PC-9 (cell line): ENCODE measurements around the gene TEAD2. TPM values are rescaled to one million over a fixed set of nuclear protein-coding genes. Genes with fewer than 3 reads are reported as not detected.

Source experiments
- BruUV-seq: library from RNA; stranded (reverse); fragments of 400-500 nt; replicated peaks from 2 replicates; lab custom pipeline; 2021; lab: Mats Ljungman, UMichigan
- CTCF ChIA-PET: fragments of 300-600 bp; sonication (Branson Sonifier 250); formaldehyde crosslinking; loops from one replicate; lab custom pipeline; 2022; ENCODE audit warnings: antibody characterized with exemption; lab: Charles Lee
- POLR2A ChIA-PET: fragments of 300-600 bp; sonication (Branson Sonifier 250); formaldehyde crosslinking; loops from one replicate; lab custom pipeline; 2022; ENCODE audit warnings: antibody characterized with exemption; ENCODE audit not compliant: unreplicated experiment; lab: Charles Lee
- DNase-seq, 2 experiments: peaks; one replicate each; pipeline versions ENCODE4 v3.0.0 to v3.0.0-alpha.2; 2015 to 2022; ENCODE audit warnings: mixed read lengths in 1 of 2
- H2AFZ ChIP-seq: fragments of 200-600 bp; sonication (generic); 2 replicates; pipeline ENCODE4 v1.8.1; 2017; ENCODE audit warnings: antibody characterized with exemption
- H3F3A ChIP-seq: fragments of 200-600 bp; sonication (generic); 2 replicates; pipeline ENCODE4 v1.8.1; 2017; ENCODE audit warnings: antibody characterized with exemption, mild to moderate bottlenecking, low read depth; ENCODE audit not compliant: insufficient read depth
- H3K27ac ChIP-seq: fragments of 200-600 bp; sonication (generic); 2 replicates; pipeline ENCODE4 v1.6.1; 2016; ENCODE audit warnings: mixed run types
- H3K27me3 ChIP-seq: fragments of 200-600 bp; sonication (generic); 2 replicates; pipeline ENCODE4 v1.6.1; 2016; ENCODE audit warnings: low read depth, mixed run types; ENCODE audit not compliant: insufficient read depth
- H3K36me3 ChIP-seq: fragments of 200-600 bp; sonication (generic); 2 replicates; pipeline ENCODE4 v1.6.1; 2016; ENCODE audit warnings: low read depth, mixed run types
- H3K4me1 ChIP-seq: fragments of 200-600 bp; sonication (generic); replicated peaks from 2 replicates; pipeline ENCODE4 v1.6.1; 2016; ENCODE audit warnings: mixed run types; ENCODE audit not compliant: insufficient read depth
- H3K4me2 ChIP-seq: fragments of 200-600 bp; sonication (generic); 2 replicates; pipeline ENCODE4 v1.6.1; 2017; ENCODE audit warnings: mixed run types
- H3K4me3 ChIP-seq: fragments of 200-600 bp; sonication (generic); 2 replicates; pipeline ENCODE4 v1.6.1; 2016; ENCODE audit warnings: mixed run types
- H3K79me2 ChIP-seq: fragments of 200-600 bp; sonication (generic); 2 replicates; pipeline ENCODE4 v1.6.1; 2017; ENCODE audit warnings: low read depth, mixed run types
- H3K9me2 ChIP-seq: fragments of 200-600 bp; sonication (generic); 2 replicates; pipeline ENCODE4 v1.8.1; 2017; ENCODE audit warnings: mild to moderate bottlenecking; ENCODE audit not compliant: insufficient read depth
- H3K9me3 ChIP-seq: fragments of 200-600 bp; sonication (generic); 2 replicates; pipeline ENCODE4 v1.8.1; 2016; ENCODE audit warnings: low read depth; ENCODE audit not compliant: insufficient read depth
- H4K20me1 ChIP-seq: fragments of 200-600 bp; sonication (generic); 2 replicates; pipeline ENCODE4 v1.8.1; 2017; ENCODE audit not compliant: insufficient read depth
- CTCF ChIP-seq: fragments of 200-600 bp; sonication (generic); conservative IDR thresholded peaks from 2 replicates; pipeline ENCODE4 v1.6.1; 2017; ENCODE audit warnings: mixed run types, antibody characterized with exemption, mild to moderate bottlenecking, moderate library complexity
- EZH2 ChIP-seq: fragments of 200-600 bp; sonication (generic); IDR thresholded peaks from 2 replicates; pipeline ENCODE4 v1.8.0; 2017; ENCODE audit warnings: antibody characterized with exemption, low read depth
- intact Hi-C: fragments of 100-400 bp; cut with micrococcal nuclease; formaldehyde crosslinking; loops from one replicate; pipeline ENCODE4 v1.10.0; 2022; ENCODE audit not compliant: unreplicated experiment
- total RNA-seq: library from RNA; stranded (reverse); gene quantifications from 2 replicates; pipeline ENCODE4 v1.2.3, GENCODE V29; 2021

TEAD2 gene
- total RNA-seq, 1 experiment from 2014 or later: 55.6 TPM

- peak overlapping the region; percentile 47 for H3K4me3 ChIP-seq
- no peak for TF ChIP-seq CTCF
- no peak for TF ChIP-seq EZH2
- no peak overlapping the region for H3K27ac ChIP-seq
- peaks cover 5% of the 10 kb centered on the region for H3K9me3 ChIP-seq
- H3K9me2 ChIP-seq: no peaks in the 10 kb centered on the region
- H4K20me1 ChIP-seq: no peaks in the 10 kb centered on the region
- peak overlapping the region; percentile 75 for H3K4me2 ChIP-seq
- 0 out of 2 replicates have a peak, but pooled peaks cover 4% of the 10 kb centered on the region for H3K27me3 ChIP-seq
- no TSS peak for BruUV-seq
- H2AFZ ChIP-seq: peak overlapping the region; percentile 78
- no peaks in the 10 kb centered on the region for H3K36me3 ChIP-seq
- H3K4me1 ChIP-seq: 0 out of 2 replicates have a peak, but pooled peaks cover 10% of the 10 kb centered on the region
- H3K79me2 ChIP-seq: no peaks in the 10 kb centered on the region
- intact Hi-C loops: no loop called here
- ChIA-PET CTCF (no interaction called here), POLR2A (no interaction called here)
- no peak for DNase-seq
- peaks cover 5% of the 10 kb centered on the region; the same call in 1 of the 2 replicates for H3F3A ChIP-seq
These were observed 2.0 kb upstream of the TEAD2 start for GRCh38 chr19:49364083-49364737.

GRCh38 chr19:49363268-49364082 lies 1.3 kb upstream of the TEAD2 start, which contains the start of gene DKKL1:
Gene DKKL1 (plus strand): TSS chr19:49363877. CDS start chr19:49363999, 122 bp downstream.
- Histone ChIP-seq H4K20me1 (no peaks in the 10 kb centered on the region), H3K79me2 (no peaks in the 10 kb centered on the region), H3K27ac (no peak within 1 kb of the TSS), H3K9me3 (no peaks in the 10 kb centered on the region), H3K27me3 (no peaks in the 10 kb centered on the region), H3K4me3 (peak within 1 kb of the TSS; percentile 85), H2AFZ (peak within 1 kb of the TSS; percentile 85), H3K9me2 (no peaks in the 10 kb centered on the region), H3F3A (peaks cover 5% of the 10 kb centered on the region; the same call in 1 of the 2 replicates), H3K4me2 (peak within 1 kb of the TSS; percentile 99), H3K4me1 (0 out of 2 replicates have a peak, but pooled peaks cover 10% of the 10 kb centered on the region), H3K36me3 (no peaks in the 10 kb centered on the region)
- peak; percentile 97 to 100 for DNase-seq
- peak; percentile 43; the same call in 1 of the 2 replicates for TF ChIP-seq CTCF
- TF ChIP-seq EZH2: no peak
- ChIA-PET CTCF (no interaction called here), POLR2A (interaction anchor here (0.6 kb wide), 1 partner anchor 966 kb away, joined by 5 read pairs; the partner anchor contains the start of gene KCNC3)
- no TSS peak for BruUV-seq
- intact Hi-C loops: loop anchor here (1.0 to 2.0 kb wide), 4 partner anchors 25 to 513 kb away; partner anchors contain the start of genes AKT1S1 and TBC1D17

DNA sequence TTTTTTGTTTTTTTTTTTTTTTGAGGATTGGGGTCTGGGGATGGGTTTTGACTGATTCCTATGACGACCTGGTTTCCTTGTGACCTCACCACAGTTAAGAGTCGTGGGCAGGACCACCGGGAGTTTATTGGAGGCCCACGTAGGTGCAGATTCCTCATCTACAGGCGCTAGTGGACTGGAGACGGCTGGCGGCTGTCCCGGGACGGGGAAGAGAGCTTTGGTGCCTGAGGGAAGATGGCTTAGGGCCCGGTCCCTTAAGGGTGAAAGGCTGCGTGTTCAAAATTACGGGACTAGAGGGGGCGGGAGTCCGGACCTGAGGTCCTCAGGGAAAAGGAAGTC lies 682 bp upstream of the TEAD2 start:
- TF ChIP-seq CTCF: no peak
- TF ChIP-seq EZH2: no peak
- ChIA-PET CTCF (no interaction called here), POLR2A (interaction anchor here (0.6 kb wide), 2 partner anchors 7 to 966 kb away, joined by 3 to 5 read pairs; partner anchors contain the start of gene KCNC3)
- no peaks in the 10 kb centered on the region for H3K79me2 ChIP-seq
- peak overlapping the region; percentile 85 for H3K4me3 ChIP-seq
- H3K9me3 ChIP-seq: no peaks in the 10 kb centered on the region
- peak overlapping the region; percentile 85 for H2AFZ ChIP-seq
- no TSS peak for BruUV-seq
- no peak for DNase-seq
- no peak overlapping the region for H3K27ac ChIP-seq
- H3K9me2 ChIP-seq: no peaks in the 10 kb centered on the region
- intact Hi-C loops: loop anchor here (1.0 to 2.0 kb wide), 4 partner anchors 24 to 514 kb away; partner anchors contain the start of genes AKT1S1 and TBC1D17
- H3F3A ChIP-seq: peaks cover 5% of the 10 kb centered on the region; the same call in 1 of the 2 replicates
- no peaks in the 10 kb centered on the region for H3K27me3 ChIP-seq
- H3K36me3 ChIP-seq: no peaks in the 10 kb centered on the region
- peak overlapping the region; percentile 99 for H3K4me2 ChIP-seq
- H4K20me1 ChIP-seq: no peaks in the 10 kb centered on the region
- 0 out of 2 replicates have a peak, but pooled peaks cover 10% of the 10 kb centered on the region for H3K4me1 ChIP-seq
